Measurements from ENCODE around the gene OR4D1. TPM values are rescaled to one million over a fixed set of nuclear protein-coding genes. Genes with fewer than 3 reads are reported as not detected.

Gene OR4D1
- total and polyA plus RNA-seq, 2 donors (not counting 1 experiment from before 2014, with no cell fraction given), result not detected

- no peaks in the 10 kb centered on the region for H4K20me1 ChIP-seq (ENCODE audit: control insufficient read depth, extremely low read depth, insufficient read depth, low read length)
- H3K79me2 ChIP-seq (ENCODE audit: control insufficient read depth, insufficient read depth, low read length), result no peaks in the 10 kb centered on the region
Measured at GRCh38 chr17:58144801-58145200, 3.4 kb upstream of the OR4D1 start.

DNA sequence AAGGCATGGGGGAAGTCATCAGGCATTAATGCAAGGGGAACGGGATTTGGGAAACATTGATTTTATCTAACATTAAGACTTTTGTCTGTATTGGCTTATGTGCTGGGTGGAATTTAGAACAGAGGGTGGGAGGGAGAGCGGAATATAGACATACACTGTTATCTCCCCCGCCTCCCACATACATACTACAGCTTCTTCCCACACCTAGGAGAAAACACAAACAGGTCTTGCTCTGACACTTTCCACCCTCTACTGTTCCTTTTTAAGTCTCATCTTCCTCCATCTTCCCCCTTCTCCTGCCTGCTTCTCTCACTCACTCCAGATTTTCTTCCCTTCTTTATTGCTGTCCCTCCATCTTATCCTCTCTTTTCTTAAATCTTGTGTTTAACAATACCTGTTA is 425 bp downstream of the OR4D1 start:
- no peak for TF ChIP-seq EZH2 (IDR thresholded peaks at IDR 0.05; ENCODE audit: low read length, missing control alignments)
- TF ChIP-seq CTCF (conservative IDR thresholded peaks at IDR 0.05 in 1 of 2, IDR thresholded peaks at IDR 0.05 in 1 of 2; ENCODE audit: low read depth in 1 of 2, low read length in 2 of 2), result no peak
- Histone ChIP-seq H3K4me3 (replicated peaks in 1 of 4; ENCODE audit: control extremely low read depth in 1 of 4, insufficient read depth in 1 of 4, low read depth in 3 of 4, low read length in 4 of 4) (no peak overlapping the region), H4K20me1 (ENCODE audit: control insufficient read depth, extremely low read depth, insufficient read depth, low read length) (no peaks in the 10 kb centered on the region), H3K79me2 (ENCODE audit: control insufficient read depth, insufficient read depth, low read length) (no peaks in the 10 kb centered on the region), H2AFZ (ENCODE audit: low read length) (no peak overlapping the region), H3K27ac (ENCODE audit: insufficient read depth, low read length) (no peak overlapping the region), H3K9me3 (ENCODE audit: control insufficient read depth, insufficient read depth, low read depth, low read length) (no peaks in the 10 kb centered on the region), H3K27me3 (ENCODE audit: control insufficient read depth, insufficient read depth, low read length) (no peaks in the 10 kb centered on the region), H3K4me2 (ENCODE audit: extremely low read depth, insufficient read depth, low read length) (no peak overlapping the region), H3K9ac (ENCODE audit: insufficient read depth, low read length) (no peak overlapping the region), H3K36me3 (ENCODE audit: control insufficient read depth, insufficient read depth, low read length) (no peaks in the 10 kb centered on the region), H3K4me1 (ENCODE audit: control insufficient read depth, extremely low read depth, insufficient read depth, low read length) (no peaks in the 10 kb centered on the region)
- no peak for DNase-seq (ENCODE audit: low read depth in 2 of 2)

More at GRCh38 chr17:58144801-58145200, 3.4 kb upstream of the OR4D1 start:
- no peaks in the 10 kb centered on the region for H3K9me3 ChIP-seq (ENCODE audit: control insufficient read depth, insufficient read depth, low read depth, low read length)
- no peaks in the 10 kb centered on the region for H3K4me1 ChIP-seq (ENCODE audit: control insufficient read depth, extremely low read depth, insufficient read depth, low read length)
- no peaks in the 10 kb centered on the region for H3K27me3 ChIP-seq (ENCODE audit: control insufficient read depth, insufficient read depth, low read length)
- H3K4me3 ChIP-seq (replicated peaks in 1 of 4; ENCODE audit: control extremely low read depth in 1 of 4, insufficient read depth in 1 of 4, low read depth in 3 of 4, low read length in 4 of 4), result no peak overlapping the region
- no peak for DNase-seq (ENCODE audit: low read depth in 2 of 2)
- H3K27ac ChIP-seq (ENCODE audit: insufficient read depth, low read length), result no peak overlapping the region
- TF ChIP-seq EZH2 (IDR thresholded peaks at IDR 0.05; ENCODE audit: low read length, missing control alignments), result no peak
- no peak for TF ChIP-seq CTCF (conservative IDR thresholded peaks at IDR 0.05 in 1 of 2, IDR thresholded peaks at IDR 0.05 in 1 of 2; ENCODE audit: low read depth in 1 of 2, low read length in 2 of 2)
- H3K9ac ChIP-seq (ENCODE audit: insufficient read depth, low read length), result no peak overlapping the region
- H2AFZ ChIP-seq (ENCODE audit: low read length), result no peak overlapping the region
- no peaks in the 10 kb centered on the region for H3K36me3 ChIP-seq (ENCODE audit: control insufficient read depth, insufficient read depth, low read length)
- no peak overlapping the region for H3K4me2 ChIP-seq (ENCODE audit: extremely low read depth, insufficient read depth, low read length)

DNA sequence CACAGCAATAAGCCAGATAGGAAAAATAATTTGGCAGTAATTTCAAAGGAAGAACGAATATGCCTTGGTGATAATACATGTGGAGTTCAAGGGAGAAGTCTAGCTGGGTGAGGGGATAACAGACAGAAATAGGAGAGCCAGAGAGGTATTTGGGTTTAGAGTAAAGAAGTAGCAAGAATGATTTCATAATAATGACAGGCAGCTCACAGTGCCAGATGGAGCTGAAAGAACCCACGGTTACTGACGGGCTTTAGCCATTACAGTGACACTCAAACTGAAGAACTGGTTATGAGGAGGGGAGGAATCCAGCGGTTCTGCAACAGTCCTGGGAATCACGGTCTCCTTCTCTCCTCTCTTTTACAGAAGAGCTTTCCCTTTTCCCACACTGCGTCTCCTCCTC is 2.2 kb downstream of the OR4D1 start:
- no peaks in the 10 kb centered on the region for H3K36me3 ChIP-seq (ENCODE audit: control insufficient read depth, insufficient read depth, low read length)
- no peak overlapping the region for H3K27ac ChIP-seq (ENCODE audit: insufficient read depth, low read length)
- H3K79me2 ChIP-seq (ENCODE audit: control insufficient read depth, insufficient read depth, low read length), result no peaks in the 10 kb centered on the region
- DNase-seq (ENCODE audit: low read depth in 2 of 2), result no peak
- no peaks in the 10 kb centered on the region for H4K20me1 ChIP-seq (ENCODE audit: control insufficient read depth, extremely low read depth, insufficient read depth, low read length)
- no peak overlapping the region for H3K4me2 ChIP-seq (ENCODE audit: extremely low read depth, insufficient read depth, low read length)
- H2AFZ ChIP-seq (ENCODE audit: low read length), result no peak overlapping the region
- H3K4me1 ChIP-seq (ENCODE audit: control insufficient read depth, extremely low read depth, insufficient read depth, low read length), result no peaks in the 10 kb centered on the region
- H3K9me3 ChIP-seq (ENCODE audit: control insufficient read depth, insufficient read depth, low read depth, low read length), result no peaks in the 10 kb centered on the region
- no peaks in the 10 kb centered on the region for H3K27me3 ChIP-seq (ENCODE audit: control insufficient read depth, insufficient read depth, low read length)
- TF ChIP-seq CTCF (conservative IDR thresholded peaks at IDR 0.05 in 1 of 2, IDR thresholded peaks at IDR 0.05 in 1 of 2; ENCODE audit: low read depth in 1 of 2, low read length in 2 of 2), result no peak
- no peak for TF ChIP-seq EZH2 (IDR thresholded peaks at IDR 0.05; ENCODE audit: low read length, missing control alignments)
- H3K9ac ChIP-seq (ENCODE audit: insufficient read depth, low read length), result no peak overlapping the region
- no peak overlapping the region for H3K4me3 ChIP-seq (replicated peaks in 1 of 4; ENCODE audit: control extremely low read depth in 1 of 4, insufficient read depth in 1 of 4, low read depth in 3 of 4, low read length in 4 of 4)

Measured in fibroblast of lung (primary cell).